ENCODE results near the gene SLC1A5. TPM values are rescaled to one million over a fixed set of nuclear protein-coding genes. Genes with fewer than 3 reads are reported as not detected.

The SLC1A5 gene
- total RNA-seq, 1 experiment from 2014 or later = 284 TPM

- no peak overlapping the region for H3K27ac ChIP-seq (ENCODE audit: low read depth, low read length)
- POLR2A ChIA-PET = no interaction called here
- H3K79me2 ChIP-seq (ENCODE audit: insufficient read depth, low read length) = no peaks in the 10 kb centered on the region
- intact Hi-C loops (cut with micrococcal nuclease) = no loop called here
- no peak overlapping the region for H3K4me3 ChIP-seq (replicated peaks in 1 of 2; ENCODE audit: low read depth in 1 of 2, low read length in 2 of 2)
- H3K9ac ChIP-seq (ENCODE audit: low read length) = no peak overlapping the region
- no peaks in the 10 kb centered on the region for H3K36me3 ChIP-seq (ENCODE audit: control insufficient read depth in 1 of 2, insufficient read depth in 2 of 2, low read length in 2 of 2)
- no peaks in the 10 kb centered on the region for H4K20me1 ChIP-seq (ENCODE audit: insufficient read depth)
- CTCF ChIA-PET = no interaction called here
- DNase-seq (ENCODE audit: low read depth, low spot score) (no peak), ATAC-seq (no peak)
- BruUV-seq (replicated peaks) = no TSS peak
- no peaks in the 10 kb centered on the region for H3K9me3 ChIP-seq (ENCODE audit: control insufficient read depth in 1 of 2, insufficient read depth in 1 of 2, low read depth in 1 of 2, low read length in 2 of 2)
- RAD21 ChIA-PET (ENCODE audit: low non-redundant PET in 1 of 2, low total read pairs in 2 of 2, uncharacterized antibody in 2 of 2, unreplicated experiment in 2 of 2) = interaction anchor here in 1 of 2 experiments (1.3 kb wide), 1 partner anchor 16 kb away, joined by 7 read pairs; no protein-coding TSS in a partner anchor
- peaks cover 32 to 58% of the 10 kb centered on the region in 2 experiments for H3K4me1 ChIP-seq (ENCODE audit: control insufficient read depth in 1 of 2, insufficient read depth in 2 of 2, low read length in 2 of 2)
- TF ChIP-seq CBX3 (IDR thresholded peaks at IDR 0.05; ENCODE audit: low read depth) = no peak
- TF ChIP-seq POLR2A (IDR thresholded peaks at IDR 0.05; ENCODE audit: borderline replicate concordance, extremely low read depth, insufficient read depth, insufficient read length) = no peak
- no peak for TF ChIP-seq EZH2 (IDR thresholded peaks at IDR 0.05)
- no peak for TF ChIP-seq ZNF274 (IDR thresholded peaks at IDR 0.05; ENCODE audit: low read depth, low read length)
- TF ChIP-seq MAX (IDR thresholded peaks at IDR 0.05) = no peak
- no peak for TF ChIP-seq ZBTB33 (IDR thresholded peaks at IDR 0.05; ENCODE audit: extremely low read depth, insufficient replicate concordance, low read length)
- no peak for TF ChIP-seq EZH2phosphoT487 (IDR thresholded peaks at IDR 0.05; ENCODE audit: borderline replicate concordance)
- TF ChIP-seq POLR2AphosphoS5 (IDR thresholded peaks at IDR 0.05; ENCODE audit: low read depth, low read length) = no peak
- TF ChIP-seq CEBPB (IDR thresholded peaks at IDR 0.05; ENCODE audit: low read depth) = no peak
- TF ChIP-seq FOSL1 (IDR thresholded peaks at IDR 0.05; ENCODE audit: low read depth) = no peak
- TF ChIP-seq ATF3 (IDR thresholded peaks at IDR 0.05) = no peak
- TF ChIP-seq REST (IDR thresholded peaks at IDR 0.05; ENCODE audit: low read depth) = no peak
- no peak for TF ChIP-seq EGR1 (IDR thresholded peaks at IDR 0.05; ENCODE audit: low read depth)
- TF ChIP-seq ELF1 (IDR thresholded peaks at IDR 0.05; ENCODE audit: borderline replicate concordance, low read depth) = no peak
- TF ChIP-seq TCF7L2 (IDR thresholded peaks at IDR 0.05; ENCODE audit: borderline replicate concordance, extremely low read depth, insufficient read depth, insufficient read length) = no peak
- TF ChIP-seq SP1 (IDR thresholded peaks at IDR 0.05; ENCODE audit: low read depth) = no peak
- no peak for TF ChIP-seq JUND (IDR thresholded peaks at IDR 0.05)
- no peak for TF ChIP-seq ZFX (IDR thresholded peaks at IDR 0.05)
- no peak for TF ChIP-seq RAD21 (IDR thresholded peaks at IDR 0.05; ENCODE audit: low read depth)
- TF ChIP-seq SRF (IDR thresholded peaks at IDR 0.05; ENCODE audit: low read depth) = no peak
- H2AFZ ChIP-seq (ENCODE audit: low read depth, low read length, poor library complexity, severe bottlenecking) = peak overlapping the region; percentile 38
- no peaks in the 10 kb centered on the region for H3K9me2 ChIP-seq (ENCODE audit: insufficient read depth)
- H3K4me2 ChIP-seq (ENCODE audit: low read length) = peak overlapping the region; percentile 55
- H3K27me3 ChIP-seq (ENCODE audit: insufficient read depth, low read length) = no peaks in the 10 kb centered on the region
Measured at GRCh38 chr19:46813839-46814358, 25.5 kb upstream of the SLC1A5 start.

Measured in HCT116 (cell line).